Keratinocyte (primary cell): Measurements from ENCODE around the gene DDIT4.

Source experiments
- CTCF ChIP-seq, 3 experiments: IDR thresholded peaks in 1 of 3; conservative IDR thresholded peaks in 1 of 3; optimal IDR thresholded peaks in 1 of 3; 2 replicates in 2 of 3; 3 replicates in 1 of 3; pipeline versions ENCODE3 to v1.5.1; 2011; ENCODE audit warnings: low read length in 3 of 3, mild to moderate bottlenecking in 3 of 3, moderate library complexity in 2 of 3, control low read depth in 1 of 3, inconsistent platforms in 1 of 3; ENCODE audit not compliant: insufficient read depth in 2 of 3; ENCODE audit errors: extremely low read depth in 1 of 3
- EZH2 ChIP-seq: IDR thresholded peaks from one replicate; pipeline ENCODE4 v1.6.1; 2012; ENCODE audit warnings: inconsistent platforms, mild to moderate bottlenecking, low read length, moderate library complexity

DNA sequence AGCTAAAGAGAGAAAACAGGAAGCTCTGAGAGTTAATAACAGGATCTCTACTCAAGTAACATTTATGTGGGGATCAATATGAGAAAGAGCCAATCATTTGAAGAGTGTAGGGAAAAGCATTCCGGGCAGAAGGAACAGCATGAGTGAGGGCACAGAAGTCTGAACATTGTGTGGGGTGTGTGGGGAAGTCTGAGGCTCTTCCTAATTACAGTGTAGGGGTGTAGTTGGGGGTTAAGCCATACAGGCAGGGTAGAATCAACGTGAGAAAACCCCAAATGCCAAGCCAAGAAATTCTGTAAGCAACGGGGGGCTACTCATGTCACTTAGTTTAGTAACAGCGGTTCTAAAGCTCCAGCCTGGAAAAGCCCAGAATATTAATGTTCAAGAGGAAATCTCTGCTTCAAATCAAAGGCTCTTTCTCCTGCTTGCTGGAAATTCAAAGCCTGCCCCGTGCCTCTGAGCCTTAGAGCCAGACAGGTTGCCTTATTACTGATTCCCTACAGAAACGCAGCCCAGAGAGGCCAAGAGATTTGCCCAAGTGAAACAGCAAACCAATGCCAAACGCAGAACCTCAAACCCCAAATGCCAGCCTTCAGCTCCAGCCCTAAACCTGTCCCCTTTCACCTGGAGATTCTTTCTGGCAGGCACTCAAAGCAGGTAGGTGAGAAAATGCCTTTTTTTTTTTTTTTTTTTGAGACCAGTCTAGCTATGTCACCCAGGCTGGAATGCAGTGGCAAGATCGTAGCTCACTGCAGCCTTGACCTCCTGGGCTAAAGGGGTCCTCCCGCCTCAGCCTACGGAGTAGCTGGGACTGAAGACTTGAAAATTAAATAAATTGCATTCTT, 44.9 kb downstream of the DDIT4 start:
- TF ChIP-seq CTCF (optimal IDR thresholded peaks at IDR 0.05 in 1 of 3, IDR thresholded peaks at IDR 0.05 in 1 of 3, conservative IDR thresholded peaks at IDR 0.05 in 1 of 3; ENCODE audit: extremely low read depth in 1 of 3, insufficient read depth in 2 of 3, low read length in 3 of 3) (no peak), EZH2 (no peak)
